Measurements from ENCODE around the gene MACF1.
"Not testable (repeated sequence)": the region's sequence is repeated elsewhere in the genome, so short reads cannot be mapped to it uniquely, and the experiment has no call there.

Gene MACF1

DNA sequence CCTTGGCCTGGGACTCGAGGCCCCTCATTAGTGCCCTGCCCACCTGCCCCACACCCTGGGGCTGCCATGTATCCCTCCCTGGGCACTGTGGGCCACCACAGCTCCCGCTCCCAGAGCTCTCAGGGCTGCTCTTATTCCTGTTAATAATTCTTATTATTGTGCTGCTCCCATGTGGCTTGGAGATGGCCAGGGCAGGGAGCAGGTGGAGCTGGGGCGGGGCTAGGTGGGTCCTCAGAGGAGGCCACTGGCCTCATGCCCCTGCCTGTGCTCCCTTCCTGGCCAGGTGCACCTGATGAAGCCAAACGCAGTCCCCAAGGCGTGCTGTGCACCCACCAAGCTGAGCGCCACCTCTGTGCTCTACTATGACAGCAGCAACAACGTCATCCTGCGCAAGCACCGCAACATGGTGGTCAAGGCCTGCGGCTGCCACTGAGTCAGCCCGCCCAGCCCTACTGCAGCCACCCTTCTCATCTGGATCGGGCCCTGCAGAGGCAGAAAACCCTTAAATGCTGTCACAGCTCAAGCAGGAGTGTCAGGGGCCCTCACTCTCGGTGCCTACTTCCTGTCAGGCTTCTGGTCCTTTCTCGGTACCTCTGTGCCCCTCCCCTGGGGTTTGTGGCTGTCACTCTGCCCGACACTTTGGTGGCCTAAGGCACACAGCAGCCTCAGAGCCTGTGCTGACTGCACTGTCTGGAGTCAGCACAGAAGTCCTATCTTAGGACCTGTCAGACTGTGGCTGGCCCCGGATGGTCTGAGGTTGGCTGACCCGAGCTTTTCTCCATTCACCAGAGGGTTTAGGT, 321.1 kb downstream of the MACF1 start:
- DNase-seq, result no peak

DNA sequence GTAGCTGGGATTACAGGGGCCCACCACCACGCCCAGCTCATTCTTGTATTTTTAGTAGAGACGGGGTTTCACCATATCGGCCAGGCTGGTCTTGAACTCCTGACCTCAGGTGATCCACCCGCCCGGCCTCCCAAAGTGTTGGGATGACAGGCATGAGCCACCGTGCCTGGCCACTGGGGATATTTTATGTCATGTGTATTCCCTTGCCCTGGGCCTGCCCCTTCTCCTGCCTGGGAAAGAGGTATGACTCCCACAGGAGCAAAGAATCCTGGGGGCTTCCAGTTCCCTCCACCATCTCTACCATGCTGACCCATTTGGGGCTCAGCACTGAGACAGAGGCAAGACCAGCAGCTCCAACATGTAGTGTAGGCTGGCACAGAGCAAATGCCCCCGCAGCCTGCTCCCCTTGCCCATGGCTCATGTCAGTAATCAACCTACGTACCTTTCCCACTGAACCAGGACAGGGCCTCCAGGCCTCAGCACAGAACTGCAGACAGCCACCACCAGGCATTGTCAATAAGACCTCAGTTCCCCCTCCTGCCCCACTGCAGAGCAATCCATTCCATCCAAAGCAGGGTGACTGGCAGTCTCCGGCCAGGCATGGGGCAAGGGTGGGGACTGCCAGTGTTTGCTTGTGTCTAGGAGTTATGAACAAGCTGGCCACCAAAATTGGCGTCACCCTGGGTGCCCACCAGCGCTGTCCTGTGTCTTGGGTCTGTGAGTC, 322.1 kb downstream of the MACF1 start:
- DNase-seq, result no peak

DNA sequence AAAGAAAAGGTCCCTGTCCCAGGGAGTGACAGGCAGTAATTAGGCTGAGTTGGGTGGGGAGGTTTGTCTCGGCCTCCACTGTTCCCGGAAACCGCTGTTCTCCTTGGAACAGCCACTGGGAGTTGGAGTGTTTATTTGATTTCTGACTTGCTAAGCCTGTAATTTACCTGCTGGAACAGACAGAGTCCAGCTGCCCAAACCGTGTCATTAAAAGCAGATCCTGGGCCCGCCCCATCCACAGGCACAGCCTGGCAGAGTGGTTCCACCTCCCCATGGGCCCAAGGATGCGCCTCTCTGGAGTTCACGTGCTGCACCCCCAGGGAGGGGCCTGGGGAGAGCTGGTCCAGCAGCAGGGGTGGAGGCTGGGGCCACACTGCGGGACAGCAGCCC, 322.7 kb downstream of the MACF1 start:
- DNase-seq, result not testable (repeated sequence)

DNA sequence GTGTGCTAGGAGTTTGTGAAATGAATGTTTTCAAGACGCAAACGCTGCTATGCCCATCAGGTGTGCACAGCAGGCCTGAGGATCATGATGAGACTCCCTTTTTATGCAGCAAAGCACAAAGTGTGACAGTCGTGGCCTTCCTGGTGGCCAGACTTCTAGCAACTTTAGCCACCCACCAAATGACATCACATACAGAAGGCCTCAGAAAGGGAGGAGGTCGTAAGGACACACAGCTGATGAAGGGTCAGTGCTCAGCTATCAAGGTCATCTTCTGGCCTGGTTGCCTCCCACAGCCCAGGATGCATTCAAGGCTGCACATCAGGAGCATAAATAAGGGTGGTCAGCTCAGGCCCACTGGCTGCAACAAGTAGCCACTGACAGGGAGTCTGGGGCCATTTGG, 323.6 kb downstream of the MACF1 start:
- DNase-seq, result no peak

DNA sequence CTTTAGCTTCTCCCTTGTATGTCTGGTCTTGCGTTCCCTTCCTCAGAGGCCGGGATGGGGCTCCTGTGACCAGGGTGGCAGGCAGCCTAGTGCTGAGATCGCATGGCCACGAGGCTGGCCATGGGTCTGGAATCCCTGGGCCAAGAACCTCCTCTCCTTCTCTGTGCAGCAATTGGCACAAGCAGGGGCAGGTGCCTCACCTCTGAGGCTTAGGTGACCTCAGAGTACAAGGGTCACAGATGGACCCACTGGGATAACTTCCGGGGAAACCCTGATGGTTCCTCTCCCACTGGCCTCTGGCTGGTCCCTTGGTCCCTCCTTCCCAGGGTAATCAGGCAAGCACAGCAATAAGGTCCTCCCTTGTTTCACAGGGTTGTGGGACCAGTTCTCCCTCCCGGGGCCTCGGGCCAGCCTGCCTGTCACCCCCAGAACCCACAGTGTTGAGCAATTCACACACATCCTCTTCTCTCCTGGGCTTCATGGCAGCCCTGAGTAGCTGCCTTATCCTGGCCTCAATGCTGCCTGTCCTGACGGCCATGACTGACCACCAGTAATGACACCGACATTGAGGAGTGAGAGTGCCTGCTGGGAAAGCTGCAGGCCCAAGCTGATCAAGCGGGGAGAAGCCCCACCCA, 325.5 kb downstream of the MACF1 start:
- no peak for DNase-seq

DNA sequence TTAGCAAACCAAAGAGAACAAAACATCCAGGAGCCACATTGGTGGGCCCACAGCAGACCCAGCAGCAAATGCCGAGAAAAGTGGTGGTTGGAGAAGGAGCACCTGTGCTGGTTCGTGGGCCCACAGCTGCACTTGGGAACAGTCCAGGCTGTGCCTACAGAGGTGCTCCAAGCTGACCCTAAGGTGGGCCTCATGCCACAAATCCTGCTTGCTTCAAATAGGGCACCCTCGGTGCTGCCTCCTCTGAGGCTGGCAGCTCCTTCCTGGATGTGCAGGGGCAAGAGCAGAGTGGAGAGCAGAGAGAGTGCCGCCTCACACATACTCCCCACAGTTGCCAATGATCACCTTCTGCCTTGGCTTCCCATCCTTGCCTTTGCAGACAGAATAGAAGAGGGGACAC, 327.0 kb downstream of the MACF1 start:
- DNase-seq, result no peak

DNA sequence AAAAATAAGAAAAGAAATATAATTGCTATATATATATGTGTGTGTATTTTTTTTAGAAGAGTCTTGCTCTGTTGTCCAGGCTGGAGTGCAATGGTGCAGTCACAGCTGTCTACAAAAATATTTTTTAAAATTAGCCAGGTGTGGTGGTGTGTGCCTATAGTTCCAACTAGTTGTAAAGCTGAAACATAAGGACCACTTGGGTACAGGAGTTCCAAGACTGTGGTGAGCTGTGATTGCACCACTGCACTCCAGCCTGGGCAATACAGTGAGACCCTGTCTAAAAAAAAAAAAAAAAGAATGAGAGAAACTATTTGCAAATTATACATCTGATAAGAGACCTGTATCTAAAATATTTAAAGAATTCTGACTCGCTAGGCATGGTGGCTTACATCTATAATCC, 328.9 kb downstream of the MACF1 start:
- DNase-seq, result no peak
